Hepatocyte (in vitro differentiated cells): Measurements from ENCODE around the gene TNFSF15. TPM values are rescaled to one million over a fixed set of nuclear protein-coding genes. Genes with fewer than 3 reads are reported as not detected.

Source experiments
- DNase-seq: peaks from one replicate; pipeline ENCODE4 v3.0.0-alpha.2; 2016; ENCODE audit warnings: low spot score
- H2AFZ ChIP-seq: fragments of 200-600 bp; sonication (generic); 2 replicates; pipeline ENCODE4 v1.6.0; 2016; ENCODE audit warnings: antibody characterized with exemption, mild to moderate bottlenecking
- H3K27ac ChIP-seq: fragments of 200-600 bp; sonication (generic); 2 replicates; pipeline ENCODE4 v1.5.1; 2016; ENCODE audit warnings: mild to moderate bottlenecking
- H3K27me3 ChIP-seq: fragments of 200-600 bp; sonication (generic); 2 replicates; pipeline ENCODE4 v1.6.1; 2016
- H3K36me3 ChIP-seq: fragments of 200-600 bp; sonication (generic); replicated peaks from 2 replicates; pipeline ENCODE4 v1.5.1; 2016; ENCODE audit warnings: low read depth; ENCODE audit not compliant: insufficient read depth
- H3K4me1 ChIP-seq: fragments of 200-600 bp; sonication (generic); 2 replicates; pipeline ENCODE4 v1.5.1; 2016; ENCODE audit warnings: mild to moderate bottlenecking, moderate library complexity; ENCODE audit not compliant: insufficient read depth
- H3K4me2 ChIP-seq: fragments of 200-600 bp; sonication (generic); 2 replicates; pipeline ENCODE4 v1.6.0; 2016
- H3K4me3 ChIP-seq: fragments of 200-600 bp; sonication (generic); 2 replicates; pipeline ENCODE4 v1.5.1; 2016; ENCODE audit warnings: mild to moderate bottlenecking
- H3K79me2 ChIP-seq: fragments of 200-600 bp; sonication (generic); 2 replicates; pipeline ENCODE4 v1.6.0; 2017; ENCODE audit warnings: mild to moderate bottlenecking
- H3K9me2 ChIP-seq: fragments of 200-600 bp; sonication (generic); replicated peaks from 2 replicates; pipeline ENCODE4 v1.6.0; 2017; ENCODE audit warnings: mild to moderate bottlenecking; ENCODE audit not compliant: insufficient read depth
- H3K9me3 ChIP-seq: fragments of 200-600 bp; sonication (generic); 2 replicates; pipeline ENCODE4 v1.5.1; 2016; ENCODE audit warnings: low read depth, mild to moderate bottlenecking
- H4K20me1 ChIP-seq: fragments of 200-600 bp; sonication (generic); 2 replicates; pipeline ENCODE4 v1.6.0; 2016; ENCODE audit warnings: mild to moderate bottlenecking; ENCODE audit not compliant: insufficient read depth, poor library complexity, severe bottlenecking
- CTCF ChIP-seq: fragments of 200-600 bp; sonication (generic); IDR thresholded peaks from 2 replicates; pipeline ENCODE4 v1.5.1; 2016; ENCODE audit warnings: antibody characterized with exemption, mild to moderate bottlenecking; ENCODE audit not compliant: poor library complexity
- EZH2 ChIP-seq: fragments of 200-600 bp; sonication (generic); IDR thresholded peaks from 2 replicates; pipeline ENCODE4 v1.6.1; 2016; ENCODE audit warnings: antibody characterized with exemption, mild to moderate bottlenecking, borderline replicate concordance
- EZH2phosphoT487 ChIP-seq: fragments of 200-600 bp; sonication (generic); IDR thresholded peaks from one replicate; pipeline ENCODE4 v1.6.1; 2018; ENCODE audit warnings: antibody characterized with exemption, mild to moderate bottlenecking, low read depth, moderate library complexity; ENCODE audit not compliant: unreplicated experiment, severe bottlenecking
- WGBS: methylation state at CpG from one replicate; pipeline ENCODE4 v1.1.6; 2016; ENCODE audit warnings: low lambda C conversion rate; ENCODE audit errors: missing lambda C conversion rate; 5-methylcytosine and 5-hydroxymethylcytosine counted together
- polyA plus RNA-seq: library from polyadenylated mRNA; unstranded; fragments of >200 nt; fragmentation: Nextera tagmentation; extraction: Ambion mirVana; gene quantifications from 2 replicates; pipeline ENCODE4 v1.2.1, GENCODE V29; 2016
- total RNA-seq: library from RNA; depleted of rRNA; stranded (reverse); fragments of >200 nt; gene quantifications from 2 replicates; pipeline ENCODE4 v1.2.3, GENCODE V29; 2014

The TNFSF15 gene
- total and polyA plus RNA-seq, 2 experiments from 2014 or later: 3.3 to 8.5 TPM

GRCh38 chr9:114822708-114823107 is 16.9 kb upstream of the TNFSF15 start:
- H3K9me2 ChIP-seq: no peaks in the 10 kb centered on the region
- no peaks in the 10 kb centered on the region for H3K36me3 ChIP-seq
- H3K4me3 ChIP-seq: no peak overlapping the region
- no peaks in the 10 kb centered on the region for H4K20me1 ChIP-seq
- no peaks in the 10 kb centered on the region for H3K79me2 ChIP-seq
- no peak overlapping the region for H3K27ac ChIP-seq
- TF ChIP-seq EZH2phosphoT487 (no peak), CTCF (no peak), EZH2 (no peak)
- WGBS: 77% methylated on average over 2 of the region's 2 CpGs
- H3K27me3 ChIP-seq: no peaks in the 10 kb centered on the region
- H3K9me3 ChIP-seq: no peaks in the 10 kb centered on the region
- no peak overlapping the region for H3K4me2 ChIP-seq
- H3K4me1 ChIP-seq: no peaks in the 10 kb centered on the region
- DNase-seq: no peak
- no peak overlapping the region for H2AFZ ChIP-seq

- no peak overlapping the region for H3K4me3 ChIP-seq
- no peak overlapping the region for H3K4me2 ChIP-seq
- 92% methylated on average over 8 of the region's 8 CpGs for WGBS
- no peak for TF ChIP-seq EZH2
- no peak for TF ChIP-seq EZH2phosphoT487
- TF ChIP-seq CTCF: no peak
- H4K20me1 ChIP-seq: no peaks in the 10 kb centered on the region
- H3K9me3 ChIP-seq: no peaks in the 10 kb centered on the region
- no peak for DNase-seq
- no peak overlapping the region for H3K27ac ChIP-seq
- H3K4me1 ChIP-seq: no peaks in the 10 kb centered on the region
- no peaks in the 10 kb centered on the region for H3K9me2 ChIP-seq
- no peaks in the 10 kb centered on the region for H3K79me2 ChIP-seq
- no peak overlapping the region for H2AFZ ChIP-seq
- no peaks in the 10 kb centered on the region for H3K36me3 ChIP-seq
- no peaks in the 10 kb centered on the region for H3K27me3 ChIP-seq
Measured at GRCh38 chr9:114820776-114821501, 15.1 kb upstream of the TNFSF15 start.

GRCh38 chr9:114818178-114818577 is 12.3 kb upstream of the TNFSF15 start:
- Histone ChIP-seq H3K27ac (no peak overlapping the region), H3K4me2 (no peak overlapping the region), H2AFZ (no peak overlapping the region), H4K20me1 (no peaks in the 10 kb centered on the region), H3K9me3 (no peaks in the 10 kb centered on the region), H3K9me2 (no peaks in the 10 kb centered on the region), H3K79me2 (no peaks in the 10 kb centered on the region), H3K4me3 (no peak overlapping the region), H3K36me3 (no peaks in the 10 kb centered on the region), H3K27me3 (no peaks in the 10 kb centered on the region), H3K4me1 (no peaks in the 10 kb centered on the region)
- no peak for TF ChIP-seq EZH2
- TF ChIP-seq CTCF: no peak
- TF ChIP-seq EZH2phosphoT487: no peak
- 75% methylated on average over 1 of the region's 1 CpG for WGBS
- DNase-seq: no peak
